ENCODE results near the gene PDXDC1.
"Not testable (repeated sequence)": the region's sequence is repeated elsewhere in the genome, so short reads cannot be mapped to it uniquely, and the experiment has no call there.

Gene PDXDC1

GRCh38 chr16:15148831-15149230 is 174.0 kb downstream of the PDXDC1 start:
- not testable (repeated sequence) for H3K27ac ChIP-seq (ENCODE audit: low read depth, low read length)

GRCh38 chr16:15149260-15149659 is 174.4 kb downstream of the PDXDC1 start:
- not testable (repeated sequence) for H3K4me3 ChIP-seq (ENCODE audit: low read depth, low read length); H3K36me3 ChIP-seq (ENCODE audit: insufficient read depth, low read length); H3K27me3 ChIP-seq (ENCODE audit: insufficient read depth, low read length); H3K27ac ChIP-seq (ENCODE audit: low read depth, low read length); H2AFZ ChIP-seq (ENCODE audit: low read length, unreplicated experiment)
- peaks cover 11% of the 10 kb centered on the region for H3K4me1 ChIP-seq (ENCODE audit: control insufficient read depth, insufficient read depth, low read length, unreplicated experiment)
- H3K79me2 ChIP-seq (ENCODE audit: control insufficient read depth, insufficient read depth, low read length, unreplicated experiment), result peaks cover 27% of the 10 kb centered on the region

More at GRCh38 chr16:15148831-15149230, 174.0 kb downstream of the PDXDC1 start:
- H3K36me3 ChIP-seq (ENCODE audit: insufficient read depth, low read length); H3K27me3 ChIP-seq (ENCODE audit: insufficient read depth, low read length); H2AFZ ChIP-seq (ENCODE audit: low read length, unreplicated experiment); H3K4me3 ChIP-seq (ENCODE audit: low read depth, low read length): not testable (repeated sequence)
- H3K4me1 ChIP-seq (ENCODE audit: control insufficient read depth, insufficient read depth, low read length, unreplicated experiment), result peaks cover 15% of the 10 kb centered on the region
- peaks cover 30% of the 10 kb centered on the region for H3K79me2 ChIP-seq (ENCODE audit: control insufficient read depth, insufficient read depth, low read length, unreplicated experiment)

GRCh38 chr16:15154005-15154404 is 179.2 kb downstream of the PDXDC1 start:
- not testable (repeated sequence) for H3K36me3 ChIP-seq (ENCODE audit: insufficient read depth, low read length); H3K4me1 ChIP-seq (ENCODE audit: control insufficient read depth, insufficient read depth, low read length, unreplicated experiment); H3K27ac ChIP-seq (ENCODE audit: low read depth, low read length); H3K27me3 ChIP-seq (ENCODE audit: insufficient read depth, low read length); H2AFZ ChIP-seq (ENCODE audit: low read length, unreplicated experiment); H3K79me2 ChIP-seq (ENCODE audit: control insufficient read depth, insufficient read depth, low read length, unreplicated experiment)
- peak overlapping the region; percentile 75 for H3K4me3 ChIP-seq (ENCODE audit: low read depth, low read length)

- H3K79me2 ChIP-seq (ENCODE audit: control insufficient read depth, insufficient read depth, low read length, unreplicated experiment); H3K4me1 ChIP-seq (ENCODE audit: control insufficient read depth, insufficient read depth, low read length, unreplicated experiment); H3K36me3 ChIP-seq (ENCODE audit: insufficient read depth, low read length); H3K27me3 ChIP-seq (ENCODE audit: insufficient read depth, low read length); H3K27ac ChIP-seq (ENCODE audit: low read depth, low read length); H2AFZ ChIP-seq (ENCODE audit: low read length, unreplicated experiment): not testable (repeated sequence)
- H3K4me3 ChIP-seq (ENCODE audit: low read depth, low read length), result peak overlapping the region; percentile 72
Observed at GRCh38 chr16:15154650-15155562, 180.1 kb downstream of the PDXDC1 start.

- H3K27ac ChIP-seq (ENCODE audit: low read depth, low read length); H3K4me3 ChIP-seq (ENCODE audit: low read depth, low read length); H3K27me3 ChIP-seq (ENCODE audit: insufficient read depth, low read length); H3K36me3 ChIP-seq (ENCODE audit: insufficient read depth, low read length); H2AFZ ChIP-seq (ENCODE audit: low read length, unreplicated experiment); H3K4me1 ChIP-seq (ENCODE audit: control insufficient read depth, insufficient read depth, low read length, unreplicated experiment); H3K79me2 ChIP-seq (ENCODE audit: control insufficient read depth, insufficient read depth, low read length, unreplicated experiment): not testable (repeated sequence)
Observed at GRCh38 chr16:15157644-15158043, 182.8 kb downstream of the PDXDC1 start.

- H3K36me3 ChIP-seq (ENCODE audit: insufficient read depth, low read length); H2AFZ ChIP-seq (ENCODE audit: low read length, unreplicated experiment); H3K27ac ChIP-seq (ENCODE audit: low read depth, low read length); H3K27me3 ChIP-seq (ENCODE audit: insufficient read depth, low read length); H3K4me1 ChIP-seq (ENCODE audit: control insufficient read depth, insufficient read depth, low read length, unreplicated experiment); H3K4me3 ChIP-seq (ENCODE audit: low read depth, low read length); H3K79me2 ChIP-seq (ENCODE audit: control insufficient read depth, insufficient read depth, low read length, unreplicated experiment): not testable (repeated sequence)
Observed at GRCh38 chr16:15159671-15160070, 184.8 kb downstream of the PDXDC1 start.

- H3K27ac ChIP-seq (ENCODE audit: low read depth, low read length); H3K27me3 ChIP-seq (ENCODE audit: insufficient read depth, low read length); H3K36me3 ChIP-seq (ENCODE audit: insufficient read depth, low read length); H3K4me3 ChIP-seq (ENCODE audit: low read depth, low read length); H3K4me1 ChIP-seq (ENCODE audit: control insufficient read depth, insufficient read depth, low read length, unreplicated experiment); H3K79me2 ChIP-seq (ENCODE audit: control insufficient read depth, insufficient read depth, low read length, unreplicated experiment); H2AFZ ChIP-seq (ENCODE audit: low read length, unreplicated experiment): not testable (repeated sequence)
Observed at GRCh38 chr16:15160571-15160970, 185.7 kb downstream of the PDXDC1 start.

GRCh38 chr16:15163055-15163454 is 188.2 kb downstream of the PDXDC1 start:
- not testable (repeated sequence) for H3K79me2 ChIP-seq (ENCODE audit: control insufficient read depth, insufficient read depth, low read length, unreplicated experiment); H3K27me3 ChIP-seq (ENCODE audit: insufficient read depth, low read length); H3K36me3 ChIP-seq (ENCODE audit: insufficient read depth, low read length); H3K4me1 ChIP-seq (ENCODE audit: control insufficient read depth, insufficient read depth, low read length, unreplicated experiment); H2AFZ ChIP-seq (ENCODE audit: low read length, unreplicated experiment); H3K27ac ChIP-seq (ENCODE audit: low read depth, low read length); H3K4me3 ChIP-seq (ENCODE audit: low read depth, low read length)

- not testable (repeated sequence) for H3K79me2 ChIP-seq (ENCODE audit: control insufficient read depth, insufficient read depth, low read length, unreplicated experiment); H3K27me3 ChIP-seq (ENCODE audit: insufficient read depth, low read length); H3K4me1 ChIP-seq (ENCODE audit: control insufficient read depth, insufficient read depth, low read length, unreplicated experiment); H3K27ac ChIP-seq (ENCODE audit: low read depth, low read length); H3K36me3 ChIP-seq (ENCODE audit: insufficient read depth, low read length); H2AFZ ChIP-seq (ENCODE audit: low read length, unreplicated experiment); H3K4me3 ChIP-seq (ENCODE audit: low read depth, low read length)
Observed at GRCh38 chr16:15166177-15166576, 191.4 kb downstream of the PDXDC1 start.

- H3K4me1 ChIP-seq (ENCODE audit: control insufficient read depth, insufficient read depth, low read length, unreplicated experiment); H2AFZ ChIP-seq (ENCODE audit: low read length, unreplicated experiment); H3K4me3 ChIP-seq (ENCODE audit: low read depth, low read length); H3K79me2 ChIP-seq (ENCODE audit: control insufficient read depth, insufficient read depth, low read length, unreplicated experiment); H3K27me3 ChIP-seq (ENCODE audit: insufficient read depth, low read length); H3K27ac ChIP-seq (ENCODE audit: low read depth, low read length); H3K36me3 ChIP-seq (ENCODE audit: insufficient read depth, low read length): not testable (repeated sequence)
Observed at GRCh38 chr16:15168303-15168702, 193.5 kb downstream of the PDXDC1 start.

- H3K27ac ChIP-seq (ENCODE audit: low read depth, low read length), result not testable (repeated sequence)
Observed at GRCh38 chr16:15168953-15169652, 194.3 kb downstream of the PDXDC1 start.

More at GRCh38 chr16:15168953-15169652, 194.3 kb downstream of the PDXDC1 start:
- H3K36me3 ChIP-seq (ENCODE audit: insufficient read depth, low read length); H2AFZ ChIP-seq (ENCODE audit: low read length, unreplicated experiment); H3K79me2 ChIP-seq (ENCODE audit: control insufficient read depth, insufficient read depth, low read length, unreplicated experiment); H3K4me1 ChIP-seq (ENCODE audit: control insufficient read depth, insufficient read depth, low read length, unreplicated experiment); H3K4me3 ChIP-seq (ENCODE audit: low read depth, low read length); H3K27me3 ChIP-seq (ENCODE audit: insufficient read depth, low read length): not testable (repeated sequence)

Data from ACC112 (cell line).